HEK293 (cell line): ENCODE measurements around the gene ADCY6.

Experiments used
- ELK4 ChIP-seq: IDR thresholded peaks from 2 replicates; pipeline ENCODE4 v1.6.1; 2011; ENCODE audit warnings: mild to moderate bottlenecking, low read depth, low read length, borderline replicate concordance
- GFI1B ChIP-seq: fragments of 450-650 bp; formaldehyde crosslinking; IDR thresholded peaks from 2 replicates; pipeline ENCODE4 v1.5.1; 2016; ENCODE audit warnings: missing biosample characterization, missing genetic modification characterization
- MEIS1 ChIP-seq: sonication (generic); formaldehyde crosslinking; IDR thresholded peaks from 2 replicates; pipeline ENCODE4 v1.8.1; 2022; ENCODE audit warnings: missing genetic modification reagents, mild to moderate bottlenecking, borderline replicate concordance
- OVOL3 ChIP-seq: fragments of 450-650 bp; formaldehyde crosslinking; IDR thresholded peaks from 2 replicates; pipeline ENCODE4 v1.5.1; 2016; ENCODE audit warnings: missing biosample characterization, missing genetic modification characterization
- PBX3 ChIP-seq: sonication (generic); formaldehyde crosslinking; IDR thresholded peaks from 2 replicates; pipeline ENCODE4 v1.8.1; 2022; ENCODE audit warnings: mild to moderate bottlenecking, moderate library complexity, missing genetic modification reagents
- PRDM10 ChIP-seq: fragments of 450-650 bp; formaldehyde crosslinking; IDR thresholded peaks from 2 replicates; pipeline ENCODE4 v1.5.1; 2016; ENCODE audit warnings: missing biosample characterization, missing genetic modification characterization
- PRDM2 ChIP-seq: fragments of 450-650 bp; formaldehyde crosslinking; IDR thresholded peaks from 2 replicates; pipeline ENCODE4 v1.5.1; 2016; ENCODE audit warnings: missing biosample characterization, missing genetic modification characterization, borderline replicate concordance
- RBAK ChIP-seq: fragments of 450-650 bp; formaldehyde crosslinking; IDR thresholded peaks from 2 replicates; pipeline ENCODE4 v1.5.1; 2016; ENCODE audit warnings: missing biosample characterization, missing genetic modification characterization
- YY2 ChIP-seq: fragments of 450-650 bp; formaldehyde crosslinking; IDR thresholded peaks from 2 replicates; pipeline ENCODE4 v1.5.1; 2016; ENCODE audit warnings: missing biosample characterization, missing genetic modification characterization
- ZBTB17 ChIP-seq: fragments of 450-650 bp; formaldehyde crosslinking; IDR thresholded peaks from 2 replicates; pipeline ENCODE4 v1.5.1; 2016; ENCODE audit warnings: missing biosample characterization, missing genetic modification characterization
- ZBTB48 ChIP-seq: fragments of 450-650 bp; formaldehyde crosslinking; IDR thresholded peaks from 2 replicates; pipeline ENCODE4 v1.5.1; 2016; ENCODE audit warnings: missing biosample characterization, missing genetic modification characterization
- ZFHX2 ChIP-seq: fragments of 450-650 bp; formaldehyde crosslinking; conservative IDR thresholded peaks from 2 replicates; pipeline ENCODE4 v1.5.1; 2016; ENCODE audit warnings: missing biosample characterization, missing genetic modification characterization
- ZIC2 ChIP-seq: fragments of 450-650 bp; formaldehyde crosslinking; IDR thresholded peaks from 2 replicates; pipeline ENCODE4 v1.5.1; 2016; ENCODE audit warnings: missing biosample characterization, missing genetic modification characterization
- ZNF114 ChIP-seq: fragments of 450-650 bp; formaldehyde crosslinking; IDR thresholded peaks from 2 replicates; pipeline ENCODE4 v1.5.0; 2017; ENCODE audit warnings: missing biosample characterization, missing genetic modification characterization
- ZNF133 ChIP-seq: fragments of 450-650 bp; formaldehyde crosslinking; IDR thresholded peaks from 2 replicates; pipeline ENCODE4 v1.5.1; 2016; ENCODE audit warnings: missing biosample characterization, missing genetic modification characterization
- ZNF146 ChIP-seq: fragments of 450-650 bp; formaldehyde crosslinking; IDR thresholded peaks from 2 replicates; pipeline ENCODE4 v1.5.1; 2016; ENCODE audit warnings: missing biosample characterization, missing genetic modification characterization
- ZNF23 ChIP-seq: fragments of 450-650 bp; formaldehyde crosslinking; IDR thresholded peaks from 2 replicates; pipeline ENCODE4 v1.5.1; 2016; ENCODE audit warnings: missing biosample characterization, missing genetic modification characterization, borderline replicate concordance
- ZNF248 ChIP-seq: fragments of 450-650 bp; formaldehyde crosslinking; IDR thresholded peaks from 2 replicates; pipeline ENCODE4 v1.5.1; 2017; ENCODE audit warnings: missing biosample characterization, missing genetic modification characterization
- ZNF302 ChIP-seq: fragments of 450-650 bp; formaldehyde crosslinking; IDR thresholded peaks from 2 replicates; pipeline ENCODE4 v1.5.1; 2016; ENCODE audit warnings: missing biosample characterization, missing genetic modification characterization, low read depth
- ZNF626 ChIP-seq: fragments of 450-650 bp; sonication (Bioruptor Pico); formaldehyde crosslinking; IDR thresholded peaks from 2 replicates; pipeline ENCODE4 v1.5.1; 2018; ENCODE audit warnings: missing biosample characterization, missing genetic modification characterization, inconsistent platforms
- ZNF830 ChIP-seq: fragments of 450-650 bp; IDR thresholded peaks from 2 replicates; pipeline ENCODE4 v1.5.0; 2018; ENCODE audit warnings: missing biosample characterization, missing genetic modification characterization, low read depth, mild to moderate bottlenecking, moderate library complexity
- ZSCAN16 ChIP-seq: fragments of 450-650 bp; formaldehyde crosslinking; IDR thresholded peaks from 2 replicates; pipeline ENCODE4 v1.5.1; 2016; ENCODE audit warnings: missing biosample characterization, missing genetic modification characterization
- ZSCAN23 ChIP-seq: fragments of 450-650 bp; formaldehyde crosslinking; IDR thresholded peaks from 2 replicates; pipeline ENCODE4 v1.5.1; 2016; ENCODE audit warnings: missing biosample characterization, missing genetic modification characterization
- ZSCAN4 ChIP-seq: fragments of 450-650 bp; formaldehyde crosslinking; IDR thresholded peaks from 2 replicates; pipeline ENCODE4 v1.5.1; 2017; ENCODE audit warnings: missing biosample characterization, missing genetic modification characterization
- ZSCAN5A ChIP-seq: fragments of 450-650 bp; formaldehyde crosslinking; IDR thresholded peaks from 2 replicates; pipeline ENCODE4 v1.5.1; 2016; ENCODE audit warnings: missing biosample characterization, missing genetic modification characterization

The ADCY6 gene

GRCh38 chr12:48786591-48787544, 2.0 kb downstream of the ADCY6 start (continued):
- TF ChIP-seq YY2 (tag by site-specific recombination) (no peak), ZSCAN5A (tag by site-specific recombination) (no peak), ZNF830 (tag by site-specific recombination) (no peak), ZNF146 (tag by site-specific recombination) (no peak), GFI1B (tag by site-specific recombination) (no peak), MEIS1 (CRISPR knock-in tag) (no peak), ZSCAN4 (tag by site-specific recombination) (no peak), OVOL3 (no peak), PRDM10 (tag by site-specific recombination) (peak; percentile 54; the same call in 1 of the 2 replicates), PBX3 (CRISPR knock-in tag) (no peak), ZSCAN16 (no peak), ZFHX2 (tag by site-specific recombination) (peak; percentile 99), ELK4 (no peak), ZNF248 (tag by site-specific recombination) (no peak), ZNF302 (tag by site-specific recombination) (no peak), ZNF133 (no peak), ZNF23 (tag by site-specific recombination) (no peak), ZNF114 (no peak), RBAK (tag by site-specific recombination) (no peak), ZNF626 (tag by site-specific recombination) (no peak), ZIC2 (peak; percentile 43; the same call in 1 of the 2 replicates), ZSCAN23 (tag by site-specific recombination) (no peak), ZBTB48 (tag by site-specific recombination) (peak; percentile 9; the same call in 1 of the 2 replicates), ZBTB17 (tag by site-specific recombination) (peak; percentile 71; the same call in 1 of the 2 replicates), PRDM2 (tag by site-specific recombination) (no peak)
